RWPE2 (cell line): Measurements from ENCODE around the gene BEX2.

Experiments
- ATAC-seq: fragments of 200-7000 bp; cut with Tn5 transposase; 3 replicates; pipeline ENCODE4 v1.9.1; 2021; ENCODE audit warnings: low read depth
- DNase-seq: peaks from one replicate; pipeline ENCODE4 v3.0.0-alpha.2; 2020; ENCODE audit warnings: low spot score
- H3K27ac ChIP-seq: fragments of 450-650 bp; 2 replicates; pipeline ENCODE4 v1.5.1; 2017; ENCODE audit warnings: mild to moderate bottlenecking; ENCODE audit not compliant: poor library complexity, severe bottlenecking
- H3K27me3 ChIP-seq: fragments of 250-450 bp; sonication (Bioruptor Pico); 2 replicates; pipeline ENCODE4 v1.5.1; 2021; ENCODE audit warnings: mild to moderate bottlenecking, moderate library complexity; ENCODE audit not compliant: insufficient read depth, poor library complexity, severe bottlenecking
- H3K36me3 ChIP-seq: fragments of 250-450 bp; sonication (Bioruptor Pico); 2 replicates; pipeline ENCODE4 v1.5.1; 2020; ENCODE audit warnings: low read depth, mild to moderate bottlenecking, moderate library complexity
- H3K4me1 ChIP-seq: fragments of 250-450 bp; sonication (Bioruptor Pico); 2 replicates; pipeline ENCODE4 v1.5.1; 2021; ENCODE audit warnings: mild to moderate bottlenecking, moderate library complexity; ENCODE audit not compliant: insufficient read depth, poor library complexity, severe bottlenecking
- H3K4me3 ChIP-seq: fragments of 250-450 bp; sonication (Bioruptor Pico); 2 replicates; pipeline ENCODE4 v1.5.1; 2021; ENCODE audit warnings: mild to moderate bottlenecking, moderate library complexity; ENCODE audit not compliant: severe bottlenecking
- H3K9me3 ChIP-seq: fragments of 250-450 bp; sonication (Bioruptor Pico); 2 replicates; pipeline ENCODE4 v1.5.1; 2021; ENCODE audit warnings: mild to moderate bottlenecking, moderate library complexity; ENCODE audit not compliant: severe bottlenecking
- CTCF ChIP-seq: fragments of 450-650 bp; IDR thresholded peaks from one replicate; pipeline ENCODE4 v1.5.1; 2017; ENCODE audit warnings: mild to moderate bottlenecking, moderate library complexity; ENCODE audit not compliant: poor library complexity, severe bottlenecking

The BEX2 gene

GRCh38 chrX:103274284-103274683, 36.5 kb downstream of the BEX2 start:
- no peak for DNase-seq
- no peak for ATAC-seq
- Histone ChIP-seq H3K4me3 (no peak overlapping the region), H3K27ac (no peak overlapping the region), H3K9me3 (no peaks in the 10 kb centered on the region), H3K4me1 (no peaks in the 10 kb centered on the region), H3K27me3 (peaks cover 10% of the 10 kb centered on the region), H3K36me3 (no peaks in the 10 kb centered on the region)
- TF ChIP-seq CTCF: no peak
